ENCODE data around the gene KCNT1.

GRCh38 chr9:135758056-135758455 is 56.1 kb downstream of the KCNT1 start:
- TF ChIP-seq, protein P1, sequence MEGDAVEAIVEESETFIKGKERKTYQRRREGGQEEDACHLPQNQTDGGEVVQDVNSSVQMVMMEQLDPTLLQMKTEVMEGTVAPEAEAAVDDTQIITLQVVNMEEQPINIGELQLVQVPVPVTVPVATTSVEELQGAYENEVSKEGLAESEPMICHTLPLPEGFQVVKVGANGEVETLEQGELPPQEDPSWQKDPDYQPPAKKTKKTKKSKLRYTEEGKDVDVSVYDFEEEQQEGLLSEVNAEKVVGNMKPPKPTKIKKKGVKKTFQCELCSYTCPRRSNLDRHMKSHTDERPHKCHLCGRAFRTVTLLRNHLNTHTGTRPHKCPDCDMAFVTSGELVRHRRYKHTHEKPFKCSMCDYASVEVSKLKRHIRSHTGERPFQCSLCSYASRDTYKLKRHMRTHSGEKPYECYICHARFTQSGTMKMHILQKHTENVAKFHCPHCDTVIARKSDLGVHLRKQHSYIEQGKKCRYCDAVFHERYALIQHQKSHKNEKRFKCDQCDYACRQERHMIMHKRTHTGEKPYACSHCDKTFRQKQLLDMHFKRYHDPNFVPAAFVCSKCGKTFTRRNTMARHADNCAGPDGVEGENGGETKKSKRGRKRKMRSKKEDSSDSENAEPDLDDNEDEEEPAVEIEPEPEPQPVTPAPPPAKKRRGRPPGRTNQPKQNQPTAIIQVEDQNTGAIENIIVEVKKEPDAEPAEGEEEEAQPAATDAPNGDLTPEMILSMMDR (IDR thresholded peaks at IDR 0.05; ENCODE audit: insufficient read depth, low read depth, low read length), result no peak
- no peak for TF ChIP-seq EZH2 (IDR thresholded peaks at IDR 0.05; ENCODE audit: insufficient read depth, low read length)
